HL-60 (cell line): ENCODE data around the gene SLC6A11.

Source experiments
- CTCF ChIP-seq: IDR thresholded peaks from one replicate; pipeline ENCODE4 v1.5.1; 2011; ENCODE audit warnings: low read length, control low read depth, inconsistent platforms; ENCODE audit not compliant: insufficient read depth
- GABPA ChIP-seq: IDR thresholded peaks from 2 replicates; pipeline ENCODE4 v1.6.1; 2012; ENCODE audit warnings: low read depth
- POLR2AphosphoS5 ChIP-seq: IDR thresholded peaks from 2 replicates; pipeline ENCODE4 v1.6.1; 2012; ENCODE audit warnings: low read depth
- REST ChIP-seq: IDR thresholded peaks from 2 replicates; pipeline ENCODE4 v1.6.1; 2012; ENCODE audit warnings: low read depth; ENCODE audit not compliant: insufficient replicate concordance

- no peak for TF ChIP-seq CTCF
- TF ChIP-seq POLR2AphosphoS5: no peak
- TF ChIP-seq REST: no peak
- TF ChIP-seq GABPA: no peak
These were observed 74.6 kb downstream of the SLC6A11 start for GRCh38 chr3:10890665-10891064.
